H1 (cell line): ENCODE measurements around the gene EML5.

ENCODE experiments used
- ATF3 ChIP-seq: IDR thresholded peaks from 2 replicates; pipeline ENCODE4 v1.6.1; 2011; ENCODE audit warnings: low read depth, mild to moderate bottlenecking, low read length; ENCODE audit not compliant: insufficient read depth
- BACH1 ChIP-seq: IDR thresholded peaks from 2 replicates; pipeline ENCODE4 v1.6.1; 2012; ENCODE audit warnings: low read length, improper control_type of control experiment
- BRCA1 ChIP-seq: IDR thresholded peaks from 2 replicates; pipeline ENCODE4 v1.6.1; 2012; ENCODE audit warnings: low read depth, low read length, improper control_type of control experiment
- CTCF ChIP-seq, 3 experiments: IDR thresholded peaks; 1 replicate in 2 of 3; 2 replicates in 1 of 3; pipeline versions ENCODE4 v1.5.1 to v1.6.1; 2011; ENCODE audit warnings: low read length in 3 of 3, mild to moderate bottlenecking in 3 of 3, inconsistent platforms in 2 of 3, low read depth in 1 of 3, moderate library complexity in 1 of 3; ENCODE audit not compliant: insufficient read depth in 1 of 3; ENCODE audit errors: control extremely low read depth in 1 of 3
- HDAC2 ChIP-seq, 2 experiments: fragments of 300-600 bp in 1 of 2; sonication (generic) in 1 of 2; IDR thresholded peaks; 2 replicates each; pipeline ENCODE4 v1.6.1; 2011 to 2012; ENCODE audit warnings: low read depth in 2 of 2, low read length in 2 of 2, mild to moderate bottlenecking in 2 of 2, moderate library complexity in 2 of 2, borderline replicate concordance in 1 of 2, inconsistent platforms in 1 of 2
- JUND ChIP-seq: IDR thresholded peaks from 2 replicates; pipeline ENCODE4 v1.6.1; 2011; ENCODE audit warnings: mild to moderate bottlenecking, improper control_type of control experiment, low read length
- MAFK ChIP-seq: IDR thresholded peaks from 2 replicates; pipeline ENCODE4 v1.6.1; 2012; ENCODE audit warnings: low read depth, mild to moderate bottlenecking, improper control_type of control experiment, low read length
- MAX ChIP-seq: IDR thresholded peaks from 2 replicates; pipeline ENCODE4 v1.6.1; 2012; ENCODE audit warnings: inconsistent platforms
- NANOG ChIP-seq: IDR thresholded peaks from 2 replicates; pipeline ENCODE4 v1.6.1; 2011; ENCODE audit warnings: low read length, low read depth, mild to moderate bottlenecking, inconsistent platforms; ENCODE audit not compliant: insufficient read depth, poor library complexity, severe bottlenecking
- POLR2AphosphoS5 ChIP-seq: IDR thresholded peaks from 2 replicates; pipeline ENCODE4 v1.6.1; 2011; ENCODE audit warnings: low read depth, low read length
- TAF1 ChIP-seq: IDR thresholded peaks from 2 replicates; pipeline ENCODE4 v1.6.1; 2011; ENCODE audit warnings: mild to moderate bottlenecking, low read depth, low read length
- TEAD4 ChIP-seq: IDR thresholded peaks from 2 replicates; pipeline ENCODE4 v1.6.1; 2012; ENCODE audit warnings: low read depth, low read length, inconsistent platforms, mixed read lengths
- USF2 ChIP-seq: IDR thresholded peaks from 2 replicates; pipeline ENCODE4 v1.6.1; 2011; ENCODE audit warnings: low read length, improper control_type of control experiment
- YY1 ChIP-seq: IDR thresholded peaks from 2 replicates; pipeline ENCODE4 v1.6.1; 2011; ENCODE audit warnings: low read depth, mild to moderate bottlenecking, low read length

- no peak for TF ChIP-seq MAFK
- no peak for TF ChIP-seq USF2
- no peak for TF ChIP-seq ATF3
- TF ChIP-seq BACH1, result no peak
- TF ChIP-seq POLR2AphosphoS5, result no peak
- TF ChIP-seq YY1, result no peak
- no peak for TF ChIP-seq CTCF (IDR thresholded peaks at IDR 0.05; ENCODE audit: control extremely low read depth in 1 of 3, insufficient read depth in 1 of 3, low read depth in 1 of 3, low read length in 3 of 3)
- TF ChIP-seq HDAC2 (IDR thresholded peaks at IDR 0.05; ENCODE audit: borderline replicate concordance in 1 of 2, low read depth in 2 of 2, low read length in 2 of 2), result no peak
- TF ChIP-seq JUND, result no peak
- no peak for TF ChIP-seq MAX
- TF ChIP-seq NANOG, result no peak
- no peak for TF ChIP-seq TAF1
- TF ChIP-seq TEAD4, result no peak
- no peak for TF ChIP-seq BRCA1
These were observed 902 bp downstream of the EML5 start for GRCh38 chr14:88791629-88792472.
